LHCN-M2 (cell line): ENCODE results near the gene KRT33B. TPM values are rescaled to one million over a fixed set of nuclear protein-coding genes. Genes with fewer than 3 reads are reported as not detected.
"Not testable (repeated sequence)": the region's sequence is repeated elsewhere in the genome, so short reads cannot be mapped to it uniquely, and the experiment has no call there.

Experiments used
- DNase-seq: peaks from one replicate; pipeline ENCODE4 v3.0.0-alpha.2; 2012; ENCODE audit warnings: low read depth
- total RNA-seq: library from RNA; depleted of rRNA; stranded (reverse); fragments of >200 nt; gene quantifications from 2 replicates; pipeline ENCODE4 v1.2.3, GENCODE V29; 2014

The KRT33B gene
- total RNA-seq, 1 experiment from 2014 or later = not detected

GRCh38 chr17:41347869-41348760, 21.5 kb downstream of the KRT33B start:
- no peak for DNase-seq

GRCh38 chr17:41346421-41346820, 23.2 kb downstream of the KRT33B start:
- DNase-seq = not testable (repeated sequence)

- DNase-seq = no peak
These were observed 23.6 kb downstream of the KRT33B start for GRCh38 chr17:41345992-41346391.

GRCh38 chr17:41343029-41343428, 26.6 kb downstream of the KRT33B start:
- no peak for DNase-seq

- DNase-seq = no peak
These were observed 28.4 kb downstream of the KRT33B start for GRCh38 chr17:41340934-41341861.

GRCh38 chr17:41340494-41340893, 29.1 kb downstream of the KRT33B start:
- no peak for DNase-seq

- no peak for DNase-seq
These were observed 29.9 kb downstream of the KRT33B start for GRCh38 chr17:41339571-41340172.

GRCh38 chr17:41338961-41339485, 30.6 kb downstream of the KRT33B start:
- no peak for DNase-seq

- no peak for DNase-seq
These were observed 33.9 kb downstream of the KRT33B start for GRCh38 chr17:41335747-41336146.

GRCh38 chr17:41334385-41335305, 35.0 kb downstream of the KRT33B start:
- DNase-seq = no peak

GRCh38 chr17:41333836-41334235, 35.8 kb downstream of the KRT33B start:
- DNase-seq = no peak

GRCh38 chr17:41333098-41333497, 36.5 kb downstream of the KRT33B start:
- no peak for DNase-seq

- no peak for DNase-seq
These were observed 37.4 kb downstream of the KRT33B start for GRCh38 chr17:41332239-41332638.

GRCh38 chr17:41331606-41332005, 38.0 kb downstream of the KRT33B start:
- no peak for DNase-seq

- peak; percentile 38 for DNase-seq
These were observed 40.2 kb downstream of the KRT33B start for GRCh38 chr17:41329279-41329948.

GRCh38 chr17:41328207-41328606, 41.4 kb downstream of the KRT33B start:
- DNase-seq = no peak

GRCh38 chr17:41327411-41328120, 42.0 kb downstream of the KRT33B start:
- DNase-seq = no peak

GRCh38 chr17:41326173-41327145, 43.2 kb downstream of the KRT33B start:
- no peak for DNase-seq
